Measurements from ENCODE around the gene HEXIM2. TPM values are rescaled to one million over a fixed set of nuclear protein-coding genes. Genes with fewer than 3 reads are reported as not detected.

Gene HEXIM2
- total and polyA plus RNA-seq, 2 of the 13 experiments (the other 11 are each of a cell fraction or from before 2014, with no cell fraction given): 27.1 to 32.4 TPM

DNA sequence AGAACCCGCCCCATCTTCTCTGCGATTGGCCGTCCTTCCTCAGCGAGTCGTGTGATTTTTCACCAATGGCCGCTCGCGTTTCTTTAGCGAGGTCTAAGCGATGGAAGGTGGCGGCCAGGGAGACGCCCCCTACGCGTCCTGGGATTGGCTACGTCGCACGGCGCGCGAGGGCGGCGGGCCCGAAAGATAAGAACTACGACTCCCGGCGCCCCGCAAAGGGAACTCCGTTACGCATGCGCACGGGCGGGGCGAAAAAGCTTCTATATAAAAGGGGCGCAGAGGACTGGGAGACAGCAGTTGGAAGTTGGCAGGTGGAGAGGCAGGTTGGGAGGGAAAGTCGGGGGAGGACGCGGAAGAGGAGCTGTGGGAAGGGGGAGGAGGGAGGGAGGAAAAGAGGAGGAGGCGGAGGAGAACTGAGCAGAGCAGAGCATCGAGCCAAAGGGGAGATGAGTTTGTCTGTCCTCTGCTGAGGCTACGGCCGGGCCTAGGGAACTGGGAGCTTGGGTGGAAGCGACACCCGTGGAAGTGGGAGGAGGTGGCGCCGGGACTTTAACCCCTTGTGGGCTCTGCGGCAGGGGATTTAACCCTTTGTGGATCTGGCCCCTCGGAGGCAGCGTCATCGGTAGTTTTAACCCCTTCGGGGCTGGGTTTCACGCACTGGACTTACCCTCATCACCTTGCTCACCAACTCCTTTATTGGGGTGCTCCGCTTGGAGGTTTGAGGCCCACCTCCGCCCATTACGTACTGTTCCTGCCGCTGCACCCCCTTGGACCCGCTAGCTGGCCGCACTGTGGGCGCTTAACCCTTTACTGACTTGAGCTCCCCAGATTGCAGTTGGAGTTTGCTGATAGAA, 13.3 kb upstream of the HEXIM2 start, which contains the start of gene HEXIM1 (continued):
- TF ChIP-seq MYC (CRISPR knock-in tag; IDR thresholded peaks at IDR 0.05; ENCODE audit: borderline replicate concordance) (peak; percentile 45; the same call in 1 of the 2 replicates), ETV6 (CRISPR knock-in tag; conservative IDR thresholded peaks at IDR 0.05) (peak; percentile 83; the same call in 1 of the 2 replicates), ELF1 (CRISPR knock-in tag; IDR thresholded peaks at IDR 0.05) (peak; percentile 90), NFYB (CRISPR knock-in tag; IDR thresholded peaks at IDR 0.05) (peak; percentile 87), POGZ (CRISPR knock-in tag; IDR thresholded peaks at IDR 0.05) (peak; percentile 46; the same call in 1 of the 2 replicates), DPF2 (CRISPR knock-in tag; IDR thresholded peaks at IDR 0.05; ENCODE audit: borderline replicate concordance, low read depth) (no peak), ZNF225 (CRISPR knock-in tag; IDR thresholded peaks at IDR 0.05) (peak; percentile 71; the same call in 1 of the 2 replicates), ZNF549 (CRISPR knock-in tag; IDR thresholded peaks at IDR 0.05) (no peak)
- TF ChIP-seq, protein P1, sequence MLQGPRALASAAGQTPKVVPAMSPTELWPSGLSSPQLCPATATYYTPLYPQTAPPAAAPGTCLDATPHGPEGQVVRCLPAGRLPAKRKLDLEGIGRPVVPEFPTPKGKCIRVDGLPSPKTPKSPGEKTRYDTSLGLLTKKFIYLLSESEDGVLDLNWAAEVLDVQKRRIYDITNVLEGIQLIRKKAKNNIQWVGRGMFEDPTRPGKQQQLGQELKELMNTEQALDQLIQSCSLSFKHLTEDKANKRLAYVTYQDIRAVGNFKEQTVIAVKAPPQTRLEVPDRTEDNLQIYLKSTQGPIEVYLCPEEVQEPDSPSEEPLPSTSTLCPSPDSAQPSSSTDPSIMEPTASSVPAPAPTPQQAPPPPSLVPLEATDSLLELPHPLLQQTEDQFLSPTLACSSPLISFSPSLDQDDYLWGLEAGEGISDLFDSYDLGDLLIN (CRISPR knock-in tag; IDR thresholded peaks at IDR 0.05; ENCODE audit: borderline replicate concordance): no peak
- TF ChIP-seq, protein P2, sequence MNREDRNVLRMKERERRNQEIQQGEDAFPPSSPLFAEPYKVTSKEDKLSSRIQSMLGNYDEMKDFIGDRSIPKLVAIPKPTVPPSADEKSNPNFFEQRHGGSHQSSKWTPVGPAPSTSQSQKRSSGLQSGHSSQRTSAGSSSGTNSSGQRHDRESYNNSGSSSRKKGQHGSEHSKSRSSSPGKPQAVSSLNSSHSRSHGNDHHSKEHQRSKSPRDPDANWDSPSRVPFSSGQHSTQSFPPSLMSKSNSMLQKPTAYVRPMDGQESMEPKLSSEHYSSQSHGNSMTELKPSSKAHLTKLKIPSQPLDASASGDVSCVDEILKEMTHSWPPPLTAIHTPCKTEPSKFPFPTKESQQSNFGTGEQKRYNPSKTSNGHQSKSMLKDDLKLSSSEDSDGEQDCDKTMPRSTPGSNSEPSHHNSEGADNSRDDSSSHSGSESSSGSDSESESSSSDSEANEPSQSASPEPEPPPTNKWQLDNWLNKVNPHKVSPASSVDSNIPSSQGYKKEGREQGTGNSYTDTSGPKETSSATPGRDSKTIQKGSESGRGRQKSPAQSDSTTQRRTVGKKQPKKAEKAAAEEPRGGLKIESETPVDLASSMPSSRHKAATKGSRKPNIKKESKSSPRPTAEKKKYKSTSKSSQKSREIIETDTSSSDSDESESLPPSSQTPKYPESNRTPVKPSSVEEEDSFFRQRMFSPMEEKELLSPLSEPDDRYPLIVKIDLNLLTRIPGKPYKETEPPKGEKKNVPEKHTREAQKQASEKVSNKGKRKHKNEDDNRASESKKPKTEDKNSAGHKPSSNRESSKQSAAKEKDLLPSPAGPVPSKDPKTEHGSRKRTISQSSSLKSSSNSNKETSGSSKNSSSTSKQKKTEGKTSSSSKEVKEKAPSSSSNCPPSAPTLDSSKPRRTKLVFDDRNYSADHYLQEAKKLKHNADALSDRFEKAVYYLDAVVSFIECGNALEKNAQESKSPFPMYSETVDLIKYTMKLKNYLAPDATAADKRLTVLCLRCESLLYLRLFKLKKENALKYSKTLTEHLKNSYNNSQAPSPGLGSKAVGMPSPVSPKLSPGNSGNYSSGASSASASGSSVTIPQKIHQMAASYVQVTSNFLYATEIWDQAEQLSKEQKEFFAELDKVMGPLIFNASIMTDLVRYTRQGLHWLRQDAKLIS (CRISPR knock-in tag; IDR thresholded peaks at IDR 0.05): peak; percentile 91
- TF ChIP-seq, protein P3, sequence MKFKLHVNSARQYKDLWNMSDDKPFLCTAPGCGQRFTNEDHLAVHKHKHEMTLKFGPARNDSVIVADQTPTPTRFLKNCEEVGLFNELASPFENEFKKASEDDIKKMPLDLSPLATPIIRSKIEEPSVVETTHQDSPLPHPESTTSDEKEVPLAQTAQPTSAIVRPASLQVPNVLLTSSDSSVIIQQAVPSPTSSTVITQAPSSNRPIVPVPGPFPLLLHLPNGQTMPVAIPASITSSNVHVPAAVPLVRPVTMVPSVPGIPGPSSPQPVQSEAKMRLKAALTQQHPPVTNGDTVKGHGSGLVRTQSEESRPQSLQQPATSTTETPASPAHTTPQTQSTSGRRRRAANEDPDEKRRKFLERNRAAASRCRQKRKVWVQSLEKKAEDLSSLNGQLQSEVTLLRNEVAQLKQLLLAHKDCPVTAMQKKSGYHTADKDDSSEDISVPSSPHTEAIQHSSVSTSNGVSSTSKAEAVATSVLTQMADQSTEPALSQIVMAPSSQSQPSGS (CRISPR knock-in tag; IDR thresholded peaks at IDR 0.05): no peak; the same call in 1 of the 2 replicates
- TF ChIP-seq, protein P4, sequence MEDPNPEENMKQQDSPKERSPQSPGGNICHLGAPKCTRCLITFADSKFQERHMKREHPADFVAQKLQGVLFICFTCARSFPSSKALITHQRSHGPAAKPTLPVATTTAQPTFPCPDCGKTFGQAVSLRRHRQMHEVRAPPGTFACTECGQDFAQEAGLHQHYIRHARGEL (CRISPR knock-in tag; IDR thresholded peaks at IDR 0.05): 0 out of 2 replicates have a peak, but pooled peaks have one; percentile 53
- TF ChIP-seq, protein P5, sequence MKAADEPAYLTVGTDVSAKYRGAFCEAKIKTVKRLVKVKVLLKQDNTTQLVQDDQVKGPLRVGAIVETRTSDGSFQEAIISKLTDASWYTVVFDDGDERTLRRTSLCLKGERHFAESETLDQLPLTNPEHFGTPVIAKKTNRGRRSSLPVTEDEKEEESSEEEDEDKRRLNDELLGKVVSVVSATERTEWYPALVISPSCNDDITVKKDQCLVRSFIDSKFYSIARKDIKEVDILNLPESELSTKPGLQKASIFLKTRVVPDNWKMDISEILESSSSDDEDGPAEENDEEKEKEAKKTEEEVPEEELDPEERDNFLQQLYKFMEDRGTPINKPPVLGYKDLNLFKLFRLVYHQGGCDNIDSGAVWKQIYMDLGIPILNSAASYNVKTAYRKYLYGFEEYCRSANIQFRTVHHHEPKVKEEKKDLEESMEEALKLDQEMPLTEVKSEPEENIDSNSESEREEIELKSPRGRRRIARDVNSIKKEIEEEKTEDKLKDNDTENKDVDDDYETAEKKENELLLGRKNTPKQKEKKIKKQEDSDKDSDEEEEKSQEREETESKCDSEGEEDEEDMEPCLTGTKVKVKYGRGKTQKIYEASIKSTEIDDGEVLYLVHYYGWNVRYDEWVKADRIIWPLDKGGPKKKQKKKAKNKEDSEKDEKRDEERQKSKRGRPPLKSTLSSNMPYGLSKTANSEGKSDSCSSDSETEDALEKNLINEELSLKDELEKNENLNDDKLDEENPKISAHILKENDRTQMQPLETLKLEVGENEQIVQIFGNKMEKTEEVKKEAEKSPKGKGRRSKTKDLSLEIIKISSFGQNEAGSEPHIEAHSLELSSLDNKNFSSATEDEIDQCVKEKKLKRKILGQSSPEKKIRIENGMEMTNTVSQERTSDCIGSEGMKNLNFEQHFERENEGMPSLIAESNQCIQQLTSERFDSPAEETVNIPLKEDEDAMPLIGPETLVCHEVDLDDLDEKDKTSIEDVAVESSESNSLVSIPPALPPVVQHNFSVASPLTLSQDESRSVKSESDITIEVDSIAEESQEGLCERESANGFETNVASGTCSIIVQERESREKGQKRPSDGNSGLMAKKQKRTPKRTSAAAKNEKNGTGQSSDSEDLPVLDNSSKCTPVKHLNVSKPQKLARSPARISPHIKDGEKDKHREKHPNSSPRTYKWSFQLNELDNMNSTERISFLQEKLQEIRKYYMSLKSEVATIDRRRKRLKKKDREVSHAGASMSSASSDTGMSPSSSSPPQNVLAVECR (CRISPR knock-in tag; IDR thresholded peaks at IDR 0.05; ENCODE audit: borderline replicate concordance): peak; percentile 83
- TF ChIP-seq, protein P6, sequence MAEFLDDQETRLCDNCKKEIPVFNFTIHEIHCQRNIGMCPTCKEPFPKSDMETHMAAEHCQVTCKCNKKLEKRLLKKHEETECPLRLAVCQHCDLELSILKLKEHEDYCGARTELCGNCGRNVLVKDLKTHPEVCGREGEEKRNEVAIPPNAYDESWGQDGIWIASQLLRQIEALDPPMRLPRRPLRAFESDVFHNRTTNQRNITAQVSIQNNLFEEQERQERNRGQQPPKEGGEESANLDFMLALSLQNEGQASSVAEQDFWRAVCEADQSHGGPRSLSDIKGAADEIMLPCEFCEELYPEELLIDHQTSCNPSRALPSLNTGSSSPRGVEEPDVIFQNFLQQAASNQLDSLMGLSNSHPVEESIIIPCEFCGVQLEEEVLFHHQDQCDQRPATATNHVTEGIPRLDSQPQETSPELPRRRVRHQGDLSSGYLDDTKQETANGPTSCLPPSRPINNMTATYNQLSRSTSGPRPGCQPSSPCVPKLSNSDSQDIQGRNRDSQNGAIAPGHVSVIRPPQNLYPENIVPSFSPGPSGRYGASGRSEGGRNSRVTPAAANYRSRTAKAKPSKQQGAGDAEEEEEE (CRISPR knock-in tag; IDR thresholded peaks at IDR 0.05; ENCODE audit: borderline replicate concordance): peak; percentile 63; the same call in 1 of the 2 replicates
